Measurements from ENCODE around the gene ZNF212.

DNA sequence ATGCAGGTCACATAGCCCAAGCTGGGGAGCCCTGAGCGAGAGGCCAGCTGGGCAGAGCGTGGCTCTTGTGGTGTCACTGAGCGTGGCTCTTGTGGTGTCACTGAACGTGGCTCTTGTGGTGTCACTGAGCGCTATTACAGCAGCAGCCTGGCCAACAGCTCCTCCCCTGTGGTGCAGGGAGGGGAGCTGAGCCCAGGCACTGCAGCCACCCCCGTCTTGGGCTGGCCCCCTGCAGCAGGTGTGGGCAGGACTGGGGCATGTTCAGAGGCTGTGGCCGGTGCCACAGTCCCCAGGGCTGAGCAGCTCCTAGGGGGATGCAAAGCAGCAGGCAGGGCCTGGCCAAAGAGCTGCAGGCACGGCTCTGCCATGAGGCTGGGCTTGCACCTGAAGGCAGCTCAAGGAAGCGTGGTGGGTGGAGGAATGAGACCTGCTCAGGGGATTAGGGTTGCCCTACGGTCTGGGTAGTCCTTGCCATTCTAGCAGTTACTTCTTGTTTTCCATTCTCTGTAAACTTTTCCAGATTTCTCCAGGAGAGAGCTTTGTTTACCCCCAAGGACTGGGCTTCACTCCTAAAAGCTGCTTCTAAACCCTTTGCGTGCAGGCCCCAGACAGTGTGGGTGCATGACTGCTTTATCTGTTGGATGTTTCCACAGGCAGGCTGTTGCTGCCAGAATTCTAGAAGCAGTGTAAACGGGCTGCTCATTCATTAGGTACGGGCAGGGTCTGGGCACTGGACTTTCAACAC lies 51.8 kb downstream of the ZNF212 start:
- TF ChIP-seq, protein P1, sequence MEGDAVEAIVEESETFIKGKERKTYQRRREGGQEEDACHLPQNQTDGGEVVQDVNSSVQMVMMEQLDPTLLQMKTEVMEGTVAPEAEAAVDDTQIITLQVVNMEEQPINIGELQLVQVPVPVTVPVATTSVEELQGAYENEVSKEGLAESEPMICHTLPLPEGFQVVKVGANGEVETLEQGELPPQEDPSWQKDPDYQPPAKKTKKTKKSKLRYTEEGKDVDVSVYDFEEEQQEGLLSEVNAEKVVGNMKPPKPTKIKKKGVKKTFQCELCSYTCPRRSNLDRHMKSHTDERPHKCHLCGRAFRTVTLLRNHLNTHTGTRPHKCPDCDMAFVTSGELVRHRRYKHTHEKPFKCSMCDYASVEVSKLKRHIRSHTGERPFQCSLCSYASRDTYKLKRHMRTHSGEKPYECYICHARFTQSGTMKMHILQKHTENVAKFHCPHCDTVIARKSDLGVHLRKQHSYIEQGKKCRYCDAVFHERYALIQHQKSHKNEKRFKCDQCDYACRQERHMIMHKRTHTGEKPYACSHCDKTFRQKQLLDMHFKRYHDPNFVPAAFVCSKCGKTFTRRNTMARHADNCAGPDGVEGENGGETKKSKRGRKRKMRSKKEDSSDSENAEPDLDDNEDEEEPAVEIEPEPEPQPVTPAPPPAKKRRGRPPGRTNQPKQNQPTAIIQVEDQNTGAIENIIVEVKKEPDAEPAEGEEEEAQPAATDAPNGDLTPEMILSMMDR (IDR thresholded peaks at IDR 0.05; ENCODE audit: poor library complexity, severe bottlenecking) = no peak
- no peak for TF ChIP-seq MXI1 (conservative IDR thresholded peaks at IDR 0.05; ENCODE audit: poor library complexity, severe bottlenecking)
- TF ChIP-seq TAF1 (IDR thresholded peaks at IDR 0.05; ENCODE audit: low read depth) = no peak
- TF ChIP-seq POLR2AphosphoS5 (IDR thresholded peaks at IDR 0.05) = no peak
- TF ChIP-seq EZH2 (IDR thresholded peaks at IDR 0.05; ENCODE audit: borderline replicate concordance, insufficient read depth, low read length, poor library complexity, severe bottlenecking) = no peak

Data from neural cell (in vitro differentiated cells).